BE2C (cell line): Measurements from ENCODE around the gene THSD7A.

ENCODE experiments used
- DNase-seq: peaks from one replicate; pipeline ENCODE4 v3.0.0-alpha.2; 2020
- H3K27me3 ChIP-seq: fragments of 250-450 bp; sonication (Bioruptor Pico); 2 replicates; pipeline ENCODE4 v1.5.1; 2020; ENCODE audit warnings: mild to moderate bottlenecking
- H3K36me3 ChIP-seq: fragments of 250-450 bp; sonication (Bioruptor Pico); 2 replicates; pipeline ENCODE4 v1.5.1; 2020; ENCODE audit warnings: mild to moderate bottlenecking
- H3K4me1 ChIP-seq: fragments of 250-450 bp; sonication (Bioruptor Pico); 2 replicates; pipeline ENCODE4 v1.5.1; 2020
- H3K4me3 ChIP-seq: 2 replicates; pipeline ENCODE4 v1.5.1; 2011; ENCODE audit warnings: low read depth, low read length
- H3K9me3 ChIP-seq: fragments of 250-450 bp; sonication (Bioruptor Pico); 2 replicates; pipeline ENCODE4 v1.5.1; 2020
- TF ChIP-seq, protein P1 (sequence below): IDR thresholded peaks from 2 replicates; pipeline ENCODE4 v1.5.1; 2012; ENCODE audit warnings: mild to moderate bottlenecking, low read depth, low read length

The THSD7A gene

DNA sequence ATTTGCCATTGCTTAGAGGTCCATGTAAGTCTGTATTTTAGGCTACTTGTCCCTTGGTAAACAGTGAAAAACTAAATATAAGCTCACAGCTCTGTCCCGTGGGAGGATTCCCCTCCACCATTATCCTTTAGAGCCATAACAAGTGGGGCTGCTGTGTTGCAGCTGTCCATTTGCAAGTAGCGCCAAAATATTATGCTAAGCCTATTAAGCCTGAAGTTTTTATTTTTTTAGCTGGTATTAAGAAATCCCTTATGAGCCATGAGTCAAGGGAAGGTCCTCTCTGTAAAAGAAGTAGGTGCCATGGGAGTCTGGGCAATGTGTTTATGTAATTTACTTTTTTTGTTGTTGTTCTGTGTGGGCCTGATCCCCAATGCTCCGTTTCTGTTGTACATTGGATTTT lies 183.9 kb downstream of the THSD7A start:
- Histone ChIP-seq H3K9me3 (no peaks in the 10 kb centered on the region), H3K36me3 (no peaks in the 10 kb centered on the region), H3K4me3 (no peak overlapping the region), H3K4me1 (no peaks in the 10 kb centered on the region), H3K27me3 (no peaks in the 10 kb centered on the region)
- TF ChIP-seq, protein P1, sequence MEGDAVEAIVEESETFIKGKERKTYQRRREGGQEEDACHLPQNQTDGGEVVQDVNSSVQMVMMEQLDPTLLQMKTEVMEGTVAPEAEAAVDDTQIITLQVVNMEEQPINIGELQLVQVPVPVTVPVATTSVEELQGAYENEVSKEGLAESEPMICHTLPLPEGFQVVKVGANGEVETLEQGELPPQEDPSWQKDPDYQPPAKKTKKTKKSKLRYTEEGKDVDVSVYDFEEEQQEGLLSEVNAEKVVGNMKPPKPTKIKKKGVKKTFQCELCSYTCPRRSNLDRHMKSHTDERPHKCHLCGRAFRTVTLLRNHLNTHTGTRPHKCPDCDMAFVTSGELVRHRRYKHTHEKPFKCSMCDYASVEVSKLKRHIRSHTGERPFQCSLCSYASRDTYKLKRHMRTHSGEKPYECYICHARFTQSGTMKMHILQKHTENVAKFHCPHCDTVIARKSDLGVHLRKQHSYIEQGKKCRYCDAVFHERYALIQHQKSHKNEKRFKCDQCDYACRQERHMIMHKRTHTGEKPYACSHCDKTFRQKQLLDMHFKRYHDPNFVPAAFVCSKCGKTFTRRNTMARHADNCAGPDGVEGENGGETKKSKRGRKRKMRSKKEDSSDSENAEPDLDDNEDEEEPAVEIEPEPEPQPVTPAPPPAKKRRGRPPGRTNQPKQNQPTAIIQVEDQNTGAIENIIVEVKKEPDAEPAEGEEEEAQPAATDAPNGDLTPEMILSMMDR, result no peak
- no peak for DNase-seq

DNA sequence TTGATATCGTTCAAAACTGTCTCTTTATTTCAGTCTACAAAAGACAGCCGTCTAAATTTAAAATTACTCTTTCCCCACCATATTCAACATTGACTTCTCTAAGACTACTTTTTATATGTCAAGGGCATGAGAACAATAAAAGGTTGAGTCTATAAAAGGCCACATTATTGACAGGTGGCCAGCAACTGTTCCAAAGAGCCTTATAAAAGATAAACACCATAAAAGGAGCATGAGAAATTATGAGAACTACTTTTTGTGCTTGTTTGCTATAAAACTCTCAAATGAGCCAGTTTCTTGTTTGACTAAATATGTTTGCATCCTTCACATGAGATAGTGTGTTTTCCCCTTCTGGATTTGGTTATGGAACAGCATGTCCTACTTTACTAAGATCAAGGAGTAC lies 189.2 kb downstream of the THSD7A start:
- H3K9me3 ChIP-seq, result no peaks in the 10 kb centered on the region
- no peaks in the 10 kb centered on the region for H3K36me3 ChIP-seq
- no peak overlapping the region for H3K4me3 ChIP-seq
- TF ChIP-seq, protein P1, result no peak
- H3K4me1 ChIP-seq, result no peaks in the 10 kb centered on the region
- DNase-seq, result no peak
- no peaks in the 10 kb centered on the region for H3K27me3 ChIP-seq

DNA sequence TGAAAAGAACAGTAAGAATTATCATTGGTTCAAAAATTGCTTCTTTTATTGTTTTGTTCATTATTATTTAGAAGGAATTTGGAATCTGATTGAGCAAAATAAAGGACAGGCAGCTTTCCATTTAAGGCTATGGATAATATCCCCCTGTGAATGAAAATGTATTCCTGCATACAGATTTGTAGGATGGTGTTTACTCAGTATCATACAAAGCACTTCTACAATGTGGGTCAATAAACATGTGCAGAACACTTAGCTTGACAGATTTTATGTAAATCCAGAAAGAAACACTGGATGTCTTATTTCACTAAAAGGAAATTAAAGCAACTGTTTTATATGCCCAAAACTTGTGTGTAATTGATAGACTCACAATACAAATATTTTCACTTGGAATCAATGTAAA lies 189.7 kb downstream of the THSD7A start:
- DNase-seq, result no peak
- no peak overlapping the region for H3K4me3 ChIP-seq
- no peaks in the 10 kb centered on the region for H3K4me1 ChIP-seq
- H3K9me3 ChIP-seq, result no peaks in the 10 kb centered on the region
- no peaks in the 10 kb centered on the region for H3K36me3 ChIP-seq
- TF ChIP-seq, protein P1, result no peak
- H3K27me3 ChIP-seq, result no peaks in the 10 kb centered on the region

DNA sequence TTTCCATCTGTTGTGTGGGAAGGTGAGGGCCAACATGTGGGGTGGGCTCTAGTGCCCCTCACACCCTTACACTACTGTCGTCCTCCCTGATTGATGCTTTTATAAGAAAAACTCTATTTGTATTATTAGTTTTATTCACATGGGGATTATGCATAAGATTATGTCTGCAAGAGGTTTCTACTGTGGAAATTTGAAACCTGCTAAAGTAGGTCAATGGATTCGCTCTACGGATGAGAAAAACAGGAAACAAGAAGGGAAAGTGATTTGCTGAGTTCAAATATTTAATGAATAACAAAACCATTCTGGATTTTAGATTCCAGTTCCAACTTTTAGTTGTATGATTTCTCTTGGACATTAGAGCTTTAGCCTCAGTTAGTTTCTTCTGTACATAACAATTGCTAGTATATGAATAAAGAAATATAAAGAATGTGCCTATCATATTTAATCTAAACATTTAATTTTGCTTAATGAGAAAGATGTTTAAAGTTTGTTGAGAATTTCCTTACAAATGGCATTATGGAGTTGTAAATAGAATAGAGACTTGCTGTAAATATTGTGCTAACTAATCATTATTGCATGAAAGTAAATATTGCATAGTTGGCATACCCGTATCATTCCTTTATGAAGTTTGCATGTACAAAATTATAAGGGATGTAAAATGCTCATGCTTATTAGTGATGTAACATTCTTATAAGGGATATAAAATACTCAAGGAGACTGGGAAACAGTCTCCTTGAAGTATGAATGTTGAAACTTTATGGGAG lies 193.8 kb downstream of the THSD7A start:
- no peak for DNase-seq
- peaks cover 4% of the 10 kb centered on the region for H3K4me1 ChIP-seq
- TF ChIP-seq, protein P1, result no peak

DNA sequence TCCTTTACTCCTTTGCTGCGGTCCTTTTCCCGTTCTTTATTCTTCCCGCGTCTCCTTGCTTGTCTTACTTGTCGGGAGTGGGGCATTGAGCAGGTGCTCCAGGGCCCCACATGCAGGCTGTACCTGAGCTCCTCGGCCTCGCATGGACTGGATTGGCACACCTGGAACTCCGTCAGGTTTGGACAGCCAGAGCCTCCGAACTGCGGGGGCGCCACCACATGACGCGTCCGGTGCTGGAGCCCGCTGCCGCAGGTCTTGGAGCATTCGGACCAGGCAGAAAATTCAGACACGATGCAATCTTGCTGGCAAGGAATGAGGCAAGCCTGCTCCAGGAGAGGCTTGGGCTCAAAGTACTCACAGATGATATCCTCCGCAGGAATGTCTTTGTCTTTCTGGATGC lies 195.7 kb downstream of the THSD7A start:
- Histone ChIP-seq H3K4me1 (peaks cover 4% of the 10 kb centered on the region), H3K27me3 (no peaks in the 10 kb centered on the region), H3K36me3 (peaks cover 9% of the 10 kb centered on the region), H3K4me3 (no peak overlapping the region), H3K9me3 (no peaks in the 10 kb centered on the region)
- TF ChIP-seq, protein P1, result no peak
- DNase-seq, result no peak

More for the DNA sequence above, 193.8 kb downstream of the THSD7A start:
- H3K27me3 ChIP-seq, result no peaks in the 10 kb centered on the region
- no peaks in the 10 kb centered on the region for H3K9me3 ChIP-seq
- peaks cover 9% of the 10 kb centered on the region for H3K36me3 ChIP-seq
- no peak overlapping the region for H3K4me3 ChIP-seq

DNA sequence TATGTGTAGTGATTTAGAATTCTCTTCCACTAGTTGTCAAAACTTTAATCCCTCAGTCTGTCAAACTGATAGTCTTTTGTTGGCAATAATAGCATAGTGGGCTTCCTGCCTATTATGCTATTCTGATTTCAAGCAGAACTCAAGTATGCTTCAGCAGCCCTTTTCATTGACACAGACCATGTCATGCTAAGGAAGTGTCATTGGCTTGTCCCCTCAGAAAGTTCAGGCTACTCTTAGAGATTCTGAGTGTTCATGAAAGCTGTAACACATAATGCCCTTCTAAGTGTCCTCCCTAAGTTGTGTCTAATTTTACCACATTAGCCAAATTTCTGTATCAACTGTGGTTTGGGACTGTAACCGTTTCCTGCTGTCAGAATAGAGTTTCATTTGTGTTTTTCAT lies 198.7 kb downstream of the THSD7A start:
- Histone ChIP-seq H3K9me3 (no peaks in the 10 kb centered on the region), H3K27me3 (no peaks in the 10 kb centered on the region), H3K4me3 (no peak overlapping the region), H3K36me3 (peaks cover 9% of the 10 kb centered on the region), H3K4me1 (peaks cover 4% of the 10 kb centered on the region)
- TF ChIP-seq, protein P1, result no peak
- DNase-seq, result no peak
